Mammary epithelial cell (primary cell): ENCODE results near the gene CDIPT.

ENCODE experiments used
- CTCF ChIP-seq, 2 donors: IDR thresholded peaks in 1 of 2; conservative IDR thresholded peaks in 1 of 2; 2 replicates each; pipeline ENCODE4 v1.5.1; 2011 to 2012; ENCODE audit warnings: inconsistent platforms in 2 of 2, low read length in 2 of 2, mild to moderate bottlenecking in 2 of 2, control low read depth in 1 of 2, low read depth in 1 of 2; ENCODE audit not compliant: insufficient read depth in 1 of 2; ENCODE audit errors: extremely low read depth in 1 of 2
- EZH2 ChIP-seq: IDR thresholded peaks from 2 replicates; pipeline ENCODE4 v1.6.1; 2012; ENCODE audit warnings: low read length, inconsistent platforms, borderline replicate concordance

DNA sequence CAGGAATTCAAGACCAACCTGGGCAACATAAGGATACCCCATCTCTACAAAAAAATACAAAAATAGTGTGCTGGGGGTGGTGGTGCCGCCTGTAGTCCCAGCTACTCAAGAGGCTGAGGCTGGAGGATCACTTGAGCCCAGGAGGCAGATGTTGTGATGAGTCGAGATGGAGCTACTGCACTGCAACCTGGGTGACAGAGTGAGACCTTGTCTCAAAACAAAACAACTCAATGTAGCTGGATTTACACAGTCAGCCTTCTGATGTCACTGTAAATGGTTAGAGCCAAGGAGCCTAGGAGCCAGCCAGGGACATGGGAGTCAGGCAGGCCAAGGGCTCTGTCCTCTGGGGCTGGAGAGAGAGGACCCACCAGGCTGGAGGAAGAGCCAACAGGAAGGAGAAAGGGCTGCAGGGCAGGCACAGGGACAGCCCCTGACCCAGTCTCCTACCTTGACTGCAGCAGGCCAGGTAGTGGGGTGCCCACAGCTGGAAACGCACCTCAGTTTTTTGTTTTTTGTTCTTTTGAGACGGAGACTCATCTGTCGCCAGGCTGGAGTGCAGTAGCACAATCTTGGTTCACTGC, 8.4 kb downstream of the CDIPT start:
- TF ChIP-seq CTCF (conservative IDR thresholded peaks at IDR 0.05 in 1 of 2, IDR thresholded peaks at IDR 0.05 in 1 of 2; ENCODE audit: extremely low read depth in 1 of 2, insufficient read depth in 1 of 2, low read depth in 1 of 2, low read length in 2 of 2) (no peak), EZH2 (no peak)
